GM21526 (cell line): Measurements from ENCODE around the gene MUC3A.
"Not testable (repeated sequence)": the region's sequence is repeated elsewhere in the genome, so short reads cannot be mapped to it uniquely, and the experiment has no call there.

ENCODE experiments used
- ATAC-seq: cut with Tn5 transposase; IDR thresholded peaks from one replicate; pipeline ENCODE4 v1.9.1; 2021; ENCODE audit warnings: moderate library complexity; ENCODE audit not compliant: unreplicated experiment, low FRiP score

MUC3A gene

DNA sequence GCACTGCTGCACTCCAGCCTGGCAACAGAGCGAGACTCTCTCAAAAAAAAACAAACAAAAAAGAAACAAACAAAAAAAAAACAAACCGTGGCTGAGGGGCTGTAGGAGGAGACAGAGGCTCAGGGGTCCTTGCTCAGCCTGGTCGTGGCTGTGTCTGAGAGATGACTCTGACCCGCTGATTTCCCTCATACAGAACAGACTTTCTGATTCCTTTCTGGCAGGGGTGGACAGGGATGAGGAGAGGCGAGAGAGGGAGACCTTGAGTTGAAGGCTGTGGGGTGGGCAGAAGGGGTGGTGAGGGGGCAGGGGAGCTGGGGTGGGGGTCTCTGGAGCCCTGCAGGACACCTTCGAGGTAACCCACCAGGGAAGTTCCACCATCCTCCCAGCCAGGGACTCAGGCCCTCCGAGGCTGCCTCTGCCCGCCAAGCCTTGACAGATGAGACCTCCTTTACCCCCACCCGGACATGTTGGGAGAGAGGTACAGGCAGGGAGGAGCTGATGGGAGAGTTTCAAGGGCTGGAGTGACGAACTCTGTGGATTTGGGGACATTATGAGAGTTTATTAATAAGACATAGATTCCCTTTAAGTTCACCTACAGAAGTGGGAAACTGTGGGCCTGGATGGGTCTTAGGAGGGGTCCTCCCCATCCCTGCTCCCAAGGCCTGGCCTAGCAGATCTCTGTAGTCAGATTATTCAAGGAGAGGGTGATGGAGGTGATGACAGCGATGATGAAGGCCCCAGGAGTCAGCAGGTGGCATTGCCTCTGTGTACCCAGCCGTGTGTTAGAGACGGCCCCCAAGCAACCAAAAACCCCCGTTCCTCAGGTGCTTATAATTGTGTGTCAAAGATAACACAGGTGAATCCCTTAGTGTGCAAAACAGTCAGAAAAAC lies 22.0 kb downstream of the MUC3A start:
- ATAC-seq = no peak

- ATAC-seq = no peak
Measured at GRCh38 chr7:100972002-100972347, 22.6 kb downstream of the MUC3A start.

- no peak for ATAC-seq
Measured at GRCh38 chr7:100974021-100974420, 24.7 kb downstream of the MUC3A start.

DNA sequence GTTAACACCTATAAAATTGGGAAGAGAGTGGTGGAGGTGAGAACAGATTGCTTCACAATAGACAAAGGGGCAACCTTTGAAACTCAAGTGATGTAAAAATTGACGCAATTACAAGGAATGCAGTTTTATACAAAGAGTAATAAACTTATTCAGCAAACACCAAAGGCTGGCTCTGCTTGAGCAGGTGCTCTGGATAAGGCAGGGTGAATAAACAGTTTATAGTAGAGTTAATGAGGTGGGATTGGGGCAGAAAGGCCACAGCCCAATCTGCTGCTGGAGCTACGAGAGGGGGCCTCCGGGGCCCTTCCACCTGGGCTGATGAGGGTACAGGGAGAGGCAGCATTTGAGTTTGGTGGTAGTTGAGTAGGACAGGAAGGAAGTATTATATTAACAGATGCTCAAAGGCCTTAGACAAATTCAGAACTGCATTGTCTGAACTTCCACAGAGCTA lies 26.1 kb downstream of the MUC3A start:
- no peak for ATAC-seq

GRCh38 chr7:100978300-100978699 lies 29.0 kb downstream of the MUC3A start:
- ATAC-seq = no peak

DNA sequence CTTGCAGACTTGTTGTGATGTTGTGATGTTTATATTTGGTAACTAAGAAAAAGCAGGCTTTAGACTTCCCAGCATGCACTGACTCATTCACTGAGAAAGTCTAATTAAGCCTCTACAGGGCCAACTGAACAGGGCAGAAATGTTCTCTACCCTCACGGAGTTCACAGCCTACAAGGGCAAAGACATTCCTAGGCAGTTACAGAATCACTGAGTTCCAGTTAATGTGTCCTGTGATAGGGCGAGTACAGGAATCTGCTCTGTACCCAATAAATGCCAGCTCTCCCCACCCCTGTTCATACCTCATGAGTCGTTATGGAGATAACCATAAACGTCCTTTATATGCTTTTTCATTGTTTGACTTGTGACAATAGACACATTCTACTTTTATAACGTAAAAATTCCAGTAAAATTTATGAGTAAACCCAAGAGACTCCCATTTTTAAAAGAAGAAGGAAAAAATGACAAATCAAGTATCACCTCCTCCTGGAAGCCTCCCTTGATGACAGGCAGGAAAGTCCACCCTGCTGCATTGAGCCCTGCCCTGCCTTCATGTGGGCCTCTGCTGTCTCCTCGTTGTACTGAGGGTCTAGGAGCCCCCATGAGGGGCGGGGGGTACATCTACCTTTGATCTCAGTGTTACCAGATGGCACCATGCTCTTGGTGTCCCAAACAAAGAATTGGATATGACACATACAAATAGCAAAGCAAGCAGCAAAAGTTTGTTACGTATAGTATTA lies 34.3 kb downstream of the MUC3A start:
- ATAC-seq = no peak

- not testable (repeated sequence) for ATAC-seq
Measured at GRCh38 chr7:100984241-100984918, 35.0 kb downstream of the MUC3A start.

- ATAC-seq = not testable (repeated sequence)
Measured at GRCh38 chr7:100985033-100985797, 35.9 kb downstream of the MUC3A start.

DNA sequence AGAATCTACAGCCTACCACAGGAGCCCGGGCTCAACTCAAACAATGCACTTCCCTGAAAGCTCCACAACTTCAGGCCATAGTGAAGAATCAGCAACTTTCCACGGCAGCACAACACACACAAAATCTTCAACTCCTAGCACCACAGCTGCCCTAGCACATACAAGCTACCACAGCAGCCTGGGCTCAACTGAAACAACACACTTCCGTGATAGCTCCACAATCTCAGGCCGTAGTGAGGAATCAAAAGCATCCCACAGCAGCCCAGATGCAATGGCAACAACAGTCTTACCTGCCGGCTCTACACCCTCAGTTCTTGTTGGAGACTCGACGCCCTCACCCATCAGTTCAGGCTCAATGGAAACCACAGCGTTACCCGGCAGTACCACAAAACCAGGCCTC lies 42.3 kb downstream of the MUC3A start:
- ATAC-seq = no peak

GRCh38 chr7:100992280-100992679 lies 42.9 kb downstream of the MUC3A start:
- ATAC-seq = not testable (repeated sequence)

DNA sequence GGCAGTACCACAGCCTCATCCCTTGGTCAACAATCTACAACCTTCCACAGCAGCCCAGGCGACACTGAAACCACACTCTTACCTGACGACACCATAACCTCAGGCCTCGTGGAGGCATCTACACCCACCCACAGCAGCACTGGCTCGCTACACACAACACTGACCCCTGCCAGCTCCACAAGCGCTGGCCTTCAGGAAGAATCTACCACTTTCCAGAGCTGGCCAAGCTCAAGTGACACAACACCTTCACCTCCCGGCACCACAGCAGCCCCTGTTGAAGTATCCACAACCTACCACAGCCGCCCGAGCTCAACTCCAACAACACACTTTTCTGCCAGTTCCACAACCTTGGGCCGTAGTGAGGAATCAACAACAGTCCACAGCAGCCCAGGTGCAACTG lies 45.3 kb downstream of the MUC3A start:
- not testable (repeated sequence) for ATAC-seq

DNA sequence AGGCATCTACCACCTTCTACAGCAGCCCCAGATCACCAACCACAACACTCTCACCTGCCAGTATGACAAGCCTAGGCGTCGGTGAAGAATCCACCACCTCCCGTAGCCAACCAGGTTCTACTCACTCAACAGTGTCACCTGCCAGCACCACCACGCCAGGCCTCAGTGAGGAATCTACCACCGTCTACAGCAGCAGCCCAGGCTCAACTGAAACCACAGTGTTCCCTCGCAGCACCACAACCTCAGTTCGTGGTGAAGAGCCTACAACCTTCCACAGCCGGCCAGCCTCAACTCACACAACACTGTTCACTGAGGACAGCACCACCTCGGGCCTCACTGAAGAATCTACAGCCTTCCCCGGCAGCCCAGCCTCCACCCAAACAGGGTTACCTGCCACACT lies 49.2 kb downstream of the MUC3A start:
- ATAC-seq = not testable (repeated sequence)

- ATAC-seq = not testable (repeated sequence)
Measured at GRCh38 chr7:100999334-100999733, 50.0 kb downstream of the MUC3A start.

DNA sequence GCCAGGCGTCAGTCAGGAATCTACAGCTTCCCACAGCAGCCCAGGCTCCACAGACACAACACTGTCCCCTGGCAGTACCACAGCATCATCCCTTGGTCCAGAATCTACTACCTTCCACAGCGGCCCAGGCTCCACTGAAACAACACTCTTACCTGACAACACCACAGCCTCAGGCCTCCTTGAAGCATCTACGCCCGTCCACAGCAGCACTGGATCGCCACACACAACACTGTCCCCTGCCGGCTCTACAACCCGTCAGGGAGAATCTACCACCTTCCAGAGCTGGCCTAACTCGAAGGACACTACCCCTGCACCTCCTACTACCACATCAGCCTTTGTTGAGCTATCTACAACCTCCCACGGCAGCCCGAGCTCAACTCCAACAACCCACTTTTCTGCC lies 50.7 kb downstream of the MUC3A start:
- ATAC-seq = not testable (repeated sequence)

- not testable (repeated sequence) for ATAC-seq
Measured at GRCh38 chr7:101002333-101002732, 53.0 kb downstream of the MUC3A start.

- ATAC-seq = not testable (repeated sequence)
Measured at GRCh38 chr7:101007361-101007760, 58.0 kb downstream of the MUC3A start.

- no peak for ATAC-seq
Measured at GRCh38 chr7:101009629-101010028, 60.3 kb downstream of the MUC3A start.

GRCh38 chr7:101012931-101013330 lies 63.6 kb downstream of the MUC3A start:
- no peak for ATAC-seq

- no peak for ATAC-seq
Measured at GRCh38 chr7:101015626-101016025, 66.3 kb downstream of the MUC3A start.

DNA sequence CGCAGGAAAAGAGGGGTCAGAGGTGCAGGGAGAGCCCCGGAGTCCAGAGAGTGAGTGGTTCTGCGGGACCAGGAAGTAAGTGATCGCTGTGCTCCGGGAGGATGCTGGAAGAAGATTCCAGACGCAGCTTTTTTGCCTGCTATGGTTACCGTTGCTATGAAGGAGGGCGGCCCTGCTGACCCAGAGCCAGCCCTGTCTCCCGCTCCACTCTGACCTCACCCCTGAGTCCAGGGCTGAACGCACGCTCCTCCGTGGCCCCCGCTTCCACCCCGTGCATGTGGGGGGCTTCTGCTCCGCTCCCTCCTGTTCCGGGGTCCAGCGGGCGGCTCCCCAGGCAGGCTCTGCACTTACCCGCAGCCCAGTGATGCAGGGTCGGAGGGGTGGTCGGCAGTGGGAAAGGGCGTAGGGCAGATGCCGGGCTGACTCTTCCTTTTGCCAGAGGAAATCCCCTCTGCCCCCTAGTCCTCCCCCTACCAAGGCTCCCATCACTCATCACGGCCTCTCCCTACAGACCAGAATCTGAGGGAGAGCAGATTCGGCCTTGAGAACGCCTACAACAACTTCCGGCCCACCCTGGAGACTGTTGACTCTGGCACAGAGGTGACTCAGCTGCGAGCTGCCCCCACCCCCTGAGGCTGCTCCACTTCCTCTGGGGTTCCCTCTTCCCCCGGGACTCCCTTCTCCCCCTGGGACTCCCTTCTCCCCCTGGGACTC lies 67.9 kb downstream of the MUC3A start:
- no peak for ATAC-seq
